Measurements from ENCODE around the gene CCDC91.

Gene CCDC91

GRCh38 chr12:28217805-28218204, 27.5 kb downstream of the CCDC91 start:
- no peak for TF ChIP-seq CTCF (IDR thresholded peaks at IDR 0.05; ENCODE audit: insufficient read depth, low read length, poor library complexity, severe bottlenecking)
- H3K27me3 ChIP-seq (replicated peaks; ENCODE audit: control insufficient read depth, insufficient read depth, low read length): no peaks in the 10 kb centered on the region
- no peak overlapping the region for H3K4me3 ChIP-seq (replicated peaks; ENCODE audit: low read depth, low read length)
- no peak for DNase-seq (ENCODE audit: extremely low read depth, insufficient read length)
- no peaks in the 10 kb centered on the region for H3K36me3 ChIP-seq (ENCODE audit: control insufficient read depth, insufficient read depth, low read length)

DNA sequence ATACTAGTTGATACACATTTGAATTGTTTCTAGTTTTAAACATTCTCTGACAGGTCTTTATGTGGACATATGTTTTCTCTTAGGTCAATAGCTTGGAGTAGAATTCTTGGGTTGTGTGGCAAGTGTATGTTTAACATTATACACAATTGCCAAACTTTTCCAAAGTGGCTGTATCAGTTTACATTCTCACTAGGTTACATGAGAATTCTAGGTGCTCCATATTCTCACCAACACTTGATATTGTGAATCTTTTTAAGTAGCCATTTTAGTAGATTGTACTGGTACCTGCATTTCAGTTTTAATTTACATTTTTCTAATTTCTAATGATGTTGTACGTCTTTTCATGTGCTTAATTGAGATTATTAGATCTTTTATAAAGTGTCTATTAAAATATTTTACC, 28.6 kb downstream of the CCDC91 start:
- no peak for TF ChIP-seq CTCF (IDR thresholded peaks at IDR 0.05; ENCODE audit: insufficient read depth, low read length, poor library complexity, severe bottlenecking)
- no peak for DNase-seq (ENCODE audit: extremely low read depth, insufficient read length)
- H3K27me3 ChIP-seq (replicated peaks; ENCODE audit: control insufficient read depth, insufficient read depth, low read length): no peaks in the 10 kb centered on the region
- H3K4me3 ChIP-seq (replicated peaks; ENCODE audit: low read depth, low read length): no peak overlapping the region
- H3K36me3 ChIP-seq (ENCODE audit: control insufficient read depth, insufficient read depth, low read length): no peaks in the 10 kb centered on the region

DNA sequence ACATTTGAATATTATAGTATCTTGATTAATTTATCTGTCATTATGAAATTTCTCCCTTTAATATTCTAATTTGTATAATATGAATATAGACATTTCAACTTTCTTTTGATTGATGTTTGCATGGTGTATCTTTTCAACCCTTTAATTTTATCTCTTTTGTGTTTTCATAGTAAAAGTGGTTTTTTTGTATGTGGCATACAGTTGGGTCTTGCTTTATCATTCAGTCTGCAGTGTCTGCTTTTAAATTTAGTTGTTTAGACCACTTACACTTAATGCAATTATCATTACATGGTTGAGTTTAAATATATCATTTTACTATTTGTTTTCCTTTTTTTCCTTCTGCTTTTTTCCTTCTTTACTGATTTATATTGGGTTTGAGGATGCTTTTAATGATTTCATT, 29.6 kb downstream of the CCDC91 start:
- H3K36me3 ChIP-seq (ENCODE audit: control insufficient read depth, insufficient read depth, low read length): no peaks in the 10 kb centered on the region
- no peaks in the 10 kb centered on the region for H3K27me3 ChIP-seq (replicated peaks; ENCODE audit: control insufficient read depth, insufficient read depth, low read length)
- DNase-seq (ENCODE audit: extremely low read depth, insufficient read length): no peak
- H3K4me3 ChIP-seq (replicated peaks; ENCODE audit: low read depth, low read length): no peak overlapping the region
- TF ChIP-seq CTCF (IDR thresholded peaks at IDR 0.05; ENCODE audit: insufficient read depth, low read length, poor library complexity, severe bottlenecking): no peak

- DNase-seq (ENCODE audit: extremely low read depth, insufficient read length): no peak
- TF ChIP-seq CTCF (IDR thresholded peaks at IDR 0.05; ENCODE audit: insufficient read depth, low read length, poor library complexity, severe bottlenecking): no peak
These were observed 31.9 kb downstream of the CCDC91 start for GRCh38 chr12:28222081-28222700.

DNA sequence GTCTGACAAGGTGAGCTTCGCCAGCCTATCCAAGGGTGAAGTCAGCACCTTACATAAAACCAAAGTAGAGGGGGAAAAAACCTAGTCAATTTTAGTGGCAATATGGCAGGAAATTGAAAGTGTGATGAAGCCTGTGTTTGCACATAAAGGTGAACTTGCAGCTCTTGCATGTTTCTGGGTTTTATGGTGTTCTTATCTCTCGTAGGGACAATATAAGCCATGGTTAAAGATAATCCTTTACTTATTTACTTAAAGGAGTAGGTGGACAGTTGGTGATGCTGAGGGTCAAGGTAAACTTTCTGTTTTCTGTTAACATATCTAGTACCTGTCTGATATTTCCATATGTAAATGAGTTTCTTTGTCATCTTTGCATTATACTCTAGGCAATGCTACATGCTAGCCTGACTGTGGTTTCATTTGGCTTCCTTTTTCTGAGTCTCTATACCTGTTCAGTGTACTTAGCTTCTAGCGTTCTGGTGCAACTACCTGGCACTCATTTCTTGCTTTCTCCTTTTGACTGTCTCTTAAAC, 32.8 kb downstream of the CCDC91 start:
- Histone ChIP-seq H3K4me3 (replicated peaks; ENCODE audit: low read depth, low read length) (no peak overlapping the region; the same call in 1 of the 2 replicates), H3K27me3 (replicated peaks; ENCODE audit: control insufficient read depth, insufficient read depth, low read length) (no peaks in the 10 kb centered on the region), H3K36me3 (ENCODE audit: control insufficient read depth, insufficient read depth, low read length) (no peaks in the 10 kb centered on the region)
- TF ChIP-seq CTCF (IDR thresholded peaks at IDR 0.05; ENCODE audit: insufficient read depth, low read length, poor library complexity, severe bottlenecking): no peak
- peak; percentile 18 for DNase-seq (ENCODE audit: extremely low read depth, insufficient read length)

More at GRCh38 chr12:28222081-28222700, 31.9 kb downstream of the CCDC91 start:
- Histone ChIP-seq H3K4me3 (replicated peaks; ENCODE audit: low read depth, low read length) (no peak overlapping the region), H3K36me3 (ENCODE audit: control insufficient read depth, insufficient read depth, low read length) (no peaks in the 10 kb centered on the region), H3K27me3 (replicated peaks; ENCODE audit: control insufficient read depth, insufficient read depth, low read length) (no peaks in the 10 kb centered on the region)

Data from GM06990 (cell line).